Measurements from ENCODE around the gene PGAP6. TPM values are rescaled to one million over a fixed set of nuclear protein-coding genes. Genes with fewer than 3 reads are reported as not detected.

Gene PGAP6
- total RNA-seq, 1 experiment from 2014 or later: 72.4 TPM

GRCh38 chr16:330741-331140, 51.0 kb downstream of the PGAP6 start:
- no peak for DNase-seq (ENCODE audit: low read depth)

GRCh38 chr16:325375-326145, 56.2 kb downstream of the PGAP6 start:
- DNase-seq (ENCODE audit: low read depth): no peak

GRCh38 chr16:324451-325334, 57.1 kb downstream of the PGAP6 start:
- no peak for DNase-seq (ENCODE audit: low read depth)

GRCh38 chr16:324201-324450, 57.7 kb downstream of the PGAP6 start:
- DNase-seq (ENCODE audit: low read depth): no peak

GRCh38 chr16:322476-323143, 59.2 kb downstream of the PGAP6 start:
- no peak for DNase-seq (ENCODE audit: low read depth)

GRCh38 chr16:321532-321931, 60.2 kb downstream of the PGAP6 start:
- DNase-seq (ENCODE audit: low read depth): no peak

Other genes starting within 250 kb of the PGAP6 start
- 11.5 and 21.8 TPM in 2 replicates for gene NPRL3, start 243.3 kb downstream of the PGAP6 start, total RNA-seq (2014; rRNA removed)
- not detected in 2 replicates for gene HBZ, start 229.3 kb downstream of the PGAP6 start, total RNA-seq (2014; rRNA removed)
- gene HBM, start 216.0 kb downstream of the PGAP6 start, total RNA-seq (2014; rRNA removed): not detected in 2 replicates
- 0.77 TPM in 1 of 2 replicates, not detected in the other for gene HBA2, start 209.1 kb downstream of the PGAP6 start, total RNA-seq (2014; rRNA removed)
- not detected in 2 replicates for gene HBA1, start 205.3 kb downstream of the PGAP6 start, total RNA-seq (2014; rRNA removed)
- gene HBQ1, start 201.5 kb downstream of the PGAP6 start, total RNA-seq (2014; rRNA removed): 1.5 TPM in 1 of 2 replicates, not detected in the other
- gene LUC7L, start 152.5 kb downstream of the PGAP6 start, total RNA-seq (2014; rRNA removed): 51.2 and 56.2 TPM in 2 replicates
- gene FAM234A, start 147.2 kb downstream of the PGAP6 start, total RNA-seq (2014; rRNA removed): 107 and 132 TPM in 2 replicates
- 0.96 and 1.1 TPM in 2 replicates for gene RGS11, start 106.0 kb downstream of the PGAP6 start, total RNA-seq (2014; rRNA removed)
- gene ARHGDIG, start 101.4 kb downstream of the PGAP6 start, total RNA-seq (2014; rRNA removed): not detected in 2 replicates
- 0.29 and 1.2 TPM in 2 replicates for gene PDIA2, start 98.8 kb downstream of the PGAP6 start, total RNA-seq (2014; rRNA removed)
- 21.6 and 22.8 TPM in 2 replicates for gene AXIN1, start 29.3 kb downstream of the PGAP6 start, total RNA-seq (2014; rRNA removed)
- 135 and 156 TPM in 2 replicates for gene MRPL28, start 11.4 kb downstream of the PGAP6 start, total RNA-seq (2014; rRNA removed)
- 142 and 186 TPM in 2 replicates for gene NME4, start 15.2 kb upstream of the PGAP6 start, total RNA-seq (2014; rRNA removed)
- 18.8 and 22.6 TPM in 2 replicates for gene DECR2, start 19.9 kb upstream of the PGAP6 start, total RNA-seq (2014; rRNA removed)
- gene RAB11FIP3, start 43.7 kb upstream of the PGAP6 start, total RNA-seq (2014; rRNA removed): 44.1 and 61.6 TPM in 2 replicates
- gene CAPN15, start 145.7 kb upstream of the PGAP6 start, total RNA-seq (2014; rRNA removed): 66.5 and 71.1 TPM in 2 replicates
- 0.06 TPM in 1 of 2 replicates, not detected in the other for gene PRR35, start 178.4 kb upstream of the PGAP6 start, total RNA-seq (2014; rRNA removed)
- 0.11 TPM in 1 of 2 replicates, not detected in the other for gene NHLRC4, start 185.0 kb upstream of the PGAP6 start, total RNA-seq (2014; rRNA removed)
- gene PIGQ, start 188.0 kb upstream of the PGAP6 start, total RNA-seq (2014; rRNA removed): 46.7 and 51.4 TPM in 2 replicates
- 11.9 and 13.3 TPM in 2 replicates for gene RAB40C, start 208.1 kb upstream of the PGAP6 start, total RNA-seq (2014; rRNA removed)
- gene WFIKKN1, start 249.0 kb upstream of the PGAP6 start, total RNA-seq (2014; rRNA removed): 0.06 TPM in 1 of 2 replicates, not detected in the other